Gastroesophageal sphincter (tissue), 4 donors: ENCODE data around the gene CAMSAP3. TPM values are rescaled to one million over a fixed set of nuclear protein-coding genes. Genes with fewer than 3 reads are reported as not detected.

Source experiments
- ATAC-seq: fragments of 150-250 bp; one replicate; pipeline ENCODE4 v1.9.1; 2016; ENCODE audit warnings: mild to moderate bottlenecking, moderate library complexity
- H3K27ac ChIP-seq, 4 donors: fragments of 200-600 bp; sonication (generic) in 3 of 4; 1 replicate in 3 of 4; 2 replicates in 1 of 4; pipeline ENCODE4 v1.5.1; 2016 to 2019
- H3K27me3 ChIP-seq: fragments of 200-600 bp; sonication (generic); one replicate; pipeline ENCODE4 v1.5.1; 2019
- H3K36me3 ChIP-seq, 2 donors: fragments of 200-600 bp; sonication (generic); one replicate each; pipeline ENCODE4 v1.5.1; 2019; ENCODE audit warnings: control low read depth in 1 of 2
- H3K4me1 ChIP-seq, 3 donors: fragments of 200-600 bp; sonication (generic); 1 replicate in 2 of 3; 2 replicates in 1 of 3; pipeline ENCODE4 v1.5.1; 2016 to 2019; ENCODE audit warnings: control low read depth in 2 of 3
- H3K4me3 ChIP-seq, 2 donors: fragments of 200-600 bp; sonication (generic); one replicate each; pipeline ENCODE4 v1.5.1; 2019; ENCODE audit warnings: mild to moderate bottlenecking in 1 of 2, moderate library complexity in 1 of 2
- H3K9me3 ChIP-seq, 3 donors: fragments of 200-600 bp; sonication (generic); one replicate each; pipeline ENCODE4 v1.5.1; 2017 to 2019; ENCODE audit warnings: control low read depth in 2 of 3
- EP300 ChIP-seq: sonication (generic); formaldehyde crosslinking; IDR thresholded peaks from one replicate; pipeline ENCODE4 v1.6.1; 2017; ENCODE audit warnings: antibody characterized with exemption, mild to moderate bottlenecking
- POLR2A ChIP-seq, 2 donors: fragments of 450-650 bp; IDR thresholded peaks; one replicate each; pipeline ENCODE4 v1.6.1; 2017; ENCODE audit warnings: antibody characterized with exemption in 2 of 2, mild to moderate bottlenecking in 2 of 2, moderate library complexity in 1 of 2
- POLR2AphosphoS5 ChIP-seq: sonication (generic); formaldehyde crosslinking; IDR thresholded peaks from one replicate; pipeline ENCODE4 v1.6.1; 2017; ENCODE audit warnings: antibody characterized with exemption
- WGBS, 2 donors: methylation state at CpG; one replicate each; pipeline ENCODE4 v1.1.5; 2018; ENCODE audit warnings: low coverage in 1 of 2; 5-methylcytosine and 5-hydroxymethylcytosine counted together
- total RNA-seq, 4 donors: library from RNA; depleted of rRNA; stranded (reverse); fragments of >200 nt; gene quantifications; one replicate each; pipeline ENCODE4 v1.1.0, GENCODE V29; 2016
- TF ChIP-seq, protein P1 (sequence below), 4 experiments: fragments of 200-600 bp in 2 of 4; fragments of 450-650 bp in 2 of 4; sonication (generic) in 1 of 4; IDR thresholded peaks; one replicate each; pipeline ENCODE4 v1.5.1; 2017 to 2019; ENCODE audit warnings: antibody characterized with exemption in 4 of 4, mild to moderate bottlenecking in 2 of 4, moderate library complexity in 2 of 4

CAMSAP3 gene
- total RNA-seq, 4 donors from 2014 or later = 0.46 to 2.1 TPM; not detected in 2

DNA sequence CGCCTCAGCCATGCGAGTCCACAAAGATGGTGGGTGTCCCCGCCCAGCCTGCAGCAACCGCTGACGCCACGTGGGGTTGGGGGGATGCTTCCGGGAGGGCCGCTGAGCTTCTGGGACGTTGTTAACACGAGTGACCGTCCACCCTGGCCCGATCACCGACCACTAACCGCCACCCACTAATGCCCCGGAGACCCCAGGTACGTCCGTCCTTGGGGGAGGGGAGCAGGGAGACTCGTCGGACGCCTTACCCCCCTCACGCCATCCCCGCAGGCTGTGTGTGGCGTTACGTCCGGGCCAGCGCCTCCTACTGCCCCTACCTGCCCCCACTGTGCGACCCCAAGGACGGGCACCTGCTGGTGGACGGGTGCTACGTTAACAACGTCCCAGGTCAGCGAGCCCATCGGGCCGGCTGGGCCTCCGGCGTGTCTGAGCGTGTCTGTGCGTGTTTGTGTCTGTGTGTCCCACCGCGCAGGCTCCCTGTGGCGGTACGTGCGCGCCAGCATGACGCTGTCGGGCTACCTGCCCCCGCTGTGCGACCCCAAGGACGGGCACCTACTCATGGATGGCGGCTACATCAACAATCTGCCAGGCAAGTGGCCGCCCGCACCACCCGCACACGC lies 38.9 kb upstream of the CAMSAP3 start:
- WGBS, 2 donors = no CpG with 5 or more reads among the region's 54 CpGs
- Histone ChIP-seq H3K4me1 (peaks cover 0 to 4% (median 0%) of the 10 kb centered on the region in 3 donors), H3K27ac (no peak overlapping the region), H3K4me3 (no peak overlapping the region), H3K27me3 (no peaks in the 10 kb centered on the region), H3K9me3 (no peaks in the 10 kb centered on the region), H3K36me3 (peaks cover 0 to 95% of the 10 kb centered on the region in 2 donors)
- TF ChIP-seq POLR2AphosphoS5 = no peak
- TF ChIP-seq POLR2A (IDR thresholded peaks at IDR 0.05) = no peak
- TF ChIP-seq, protein P1, sequence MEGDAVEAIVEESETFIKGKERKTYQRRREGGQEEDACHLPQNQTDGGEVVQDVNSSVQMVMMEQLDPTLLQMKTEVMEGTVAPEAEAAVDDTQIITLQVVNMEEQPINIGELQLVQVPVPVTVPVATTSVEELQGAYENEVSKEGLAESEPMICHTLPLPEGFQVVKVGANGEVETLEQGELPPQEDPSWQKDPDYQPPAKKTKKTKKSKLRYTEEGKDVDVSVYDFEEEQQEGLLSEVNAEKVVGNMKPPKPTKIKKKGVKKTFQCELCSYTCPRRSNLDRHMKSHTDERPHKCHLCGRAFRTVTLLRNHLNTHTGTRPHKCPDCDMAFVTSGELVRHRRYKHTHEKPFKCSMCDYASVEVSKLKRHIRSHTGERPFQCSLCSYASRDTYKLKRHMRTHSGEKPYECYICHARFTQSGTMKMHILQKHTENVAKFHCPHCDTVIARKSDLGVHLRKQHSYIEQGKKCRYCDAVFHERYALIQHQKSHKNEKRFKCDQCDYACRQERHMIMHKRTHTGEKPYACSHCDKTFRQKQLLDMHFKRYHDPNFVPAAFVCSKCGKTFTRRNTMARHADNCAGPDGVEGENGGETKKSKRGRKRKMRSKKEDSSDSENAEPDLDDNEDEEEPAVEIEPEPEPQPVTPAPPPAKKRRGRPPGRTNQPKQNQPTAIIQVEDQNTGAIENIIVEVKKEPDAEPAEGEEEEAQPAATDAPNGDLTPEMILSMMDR (IDR thresholded peaks at IDR 0.05) = no peak
- TF ChIP-seq EP300 = no peak
- no peak for ATAC-seq

DNA sequence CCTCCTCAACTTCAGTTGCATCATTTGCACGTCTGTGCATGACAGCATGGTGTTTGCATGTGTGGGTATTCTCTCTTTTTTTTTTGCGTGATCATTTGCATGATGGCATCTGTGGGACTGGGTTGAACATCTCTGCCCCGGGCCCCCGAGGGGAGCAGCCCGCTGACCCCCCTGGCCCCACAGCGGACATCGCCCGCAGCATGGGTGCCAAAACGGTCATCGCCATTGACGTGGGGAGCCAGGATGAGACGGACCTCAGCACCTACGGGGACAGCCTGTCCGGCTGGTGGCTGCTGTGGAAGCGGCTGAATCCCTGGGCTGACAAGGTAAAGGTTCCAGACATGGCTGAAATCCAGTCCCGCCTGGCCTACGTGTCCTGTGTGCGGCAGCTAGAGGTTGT lies 37.0 kb upstream of the CAMSAP3 start:
- WGBS, 2 donors = 73 to 100% methylated on average over 1 to 6 of the region's 18 CpGs
- Histone ChIP-seq H3K36me3 (peaks cover 0 to 84% of the 10 kb centered on the region in 2 donors), H3K4me1 (no peaks in the 10 kb centered on the region), H3K9me3 (no peaks in the 10 kb centered on the region), H3K4me3 (no peak overlapping the region), H3K27ac (no peak overlapping the region), H3K27me3 (no peaks in the 10 kb centered on the region)
- no peak for ATAC-seq
- TF ChIP-seq EP300 (no peak), POLR2A (IDR thresholded peaks at IDR 0.05) (no peak), POLR2AphosphoS5 (no peak)
- TF ChIP-seq, protein P1 (IDR thresholded peaks at IDR 0.05) = no peak

DNA sequence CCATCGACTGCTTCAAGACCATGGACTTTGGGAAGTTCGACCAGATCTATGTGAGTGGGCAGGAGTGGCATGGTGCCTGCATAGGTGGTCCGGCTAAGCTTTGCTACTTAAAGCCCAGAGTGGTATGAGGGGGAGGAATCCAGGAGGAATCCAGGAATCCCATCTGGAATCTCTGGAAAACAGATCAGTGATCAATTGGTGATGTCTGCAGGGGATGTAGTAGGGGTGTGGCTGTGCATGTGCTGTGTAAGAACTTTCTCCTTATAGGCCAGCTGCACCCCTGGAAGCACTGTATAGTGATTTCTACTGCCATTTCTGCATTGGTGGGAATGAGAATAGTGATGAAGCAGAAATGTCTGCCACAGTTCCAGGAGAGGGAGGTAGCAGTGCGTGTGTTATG lies 36.6 kb upstream of the CAMSAP3 start:
- TF ChIP-seq, protein P1 (IDR thresholded peaks at IDR 0.05) = no peak
- TF ChIP-seq POLR2A (IDR thresholded peaks at IDR 0.05) (no peak), POLR2AphosphoS5 (no peak), EP300 (no peak)
- no peaks in the 10 kb centered on the region for H3K4me1 ChIP-seq
- H3K27me3 ChIP-seq = no peaks in the 10 kb centered on the region
- H3K27ac ChIP-seq = no peak overlapping the region
- no peaks in the 10 kb centered on the region for H3K9me3 ChIP-seq
- H3K4me3 ChIP-seq = no peak overlapping the region
- ATAC-seq = no peak
- peaks cover 0 to 84% of the 10 kb centered on the region in 2 donors for H3K36me3 ChIP-seq
- 86% methylated on average over 1 of the region's 4 CpGs for WGBS, 2 donors

GRCh38 chr19:7560255-7560654 lies 35.4 kb upstream of the CAMSAP3 start:
- TF ChIP-seq POLR2A (IDR thresholded peaks at IDR 0.05) = no peak
- no peak for TF ChIP-seq POLR2AphosphoS5
- TF ChIP-seq, protein P1 (IDR thresholded peaks at IDR 0.05) = no peak
- no peak for TF ChIP-seq EP300
- no peaks in the 10 kb centered on the region for H3K9me3 ChIP-seq
- WGBS, 2 donors = 100% methylated on average over 2 of the region's 2 CpGs
- peaks cover 0 to 80% of the 10 kb centered on the region in 2 donors for H3K36me3 ChIP-seq
- no peak for ATAC-seq
- no peaks in the 10 kb centered on the region for H3K4me1 ChIP-seq
- no peaks in the 10 kb centered on the region for H3K27me3 ChIP-seq
- no peak overlapping the region for H3K27ac ChIP-seq
- H3K4me3 ChIP-seq = no peak overlapping the region

- Histone ChIP-seq H3K9me3 (no peaks in the 10 kb centered on the region), H3K27ac (no peak overlapping the region), H3K36me3 (peaks cover 0 to 69% of the 10 kb centered on the region in 2 donors), H3K27me3 (no peaks in the 10 kb centered on the region), H3K4me1 (no peaks in the 10 kb centered on the region), H3K4me3 (no peak overlapping the region)
- WGBS, 2 donors = 100% methylated on average over 2 of the region's 17 CpGs; no CpG with 5 or more reads in 1 of the 2 donors
- TF ChIP-seq POLR2A (IDR thresholded peaks at IDR 0.05) (no peak), POLR2AphosphoS5 (no peak), EP300 (no peak)
- TF ChIP-seq, protein P1 (IDR thresholded peaks at IDR 0.05) = no peak
- ATAC-seq = no peak
Observed at GRCh38 chr19:7561325-7561724, 34.3 kb upstream of the CAMSAP3 start.
